ENCODE results near the gene MYLK.

MYLK gene

DNA sequence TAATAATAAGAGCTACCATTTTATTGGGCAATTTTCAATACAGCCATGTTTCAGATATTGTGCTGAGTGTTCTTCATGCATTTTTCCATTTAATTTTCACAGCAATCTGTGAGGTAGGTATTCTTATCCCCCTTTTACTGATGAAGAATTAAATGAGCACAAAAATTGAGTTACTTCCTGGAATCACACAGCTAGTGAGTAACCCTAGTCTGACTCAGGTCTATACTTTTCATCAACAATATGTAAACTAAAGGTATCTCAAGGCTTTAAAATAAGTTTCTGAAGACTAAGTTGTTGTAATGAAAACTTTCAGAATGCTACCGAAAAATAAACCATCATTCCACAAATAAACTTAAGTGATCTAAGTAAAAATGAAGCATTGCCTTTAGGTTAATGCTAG, 321.6 kb downstream of the MYLK start:
- Histone ChIP-seq H3K27me3 (ENCODE audit: control insufficient read depth, insufficient read depth, low read length) (no peaks in the 10 kb centered on the region), H3K9ac (ENCODE audit: low read length) (no peak overlapping the region)

GRCh38 chr3:123561188-123561587, 322.9 kb downstream of the MYLK start:
- Histone ChIP-seq H3K27me3 (ENCODE audit: control insufficient read depth, insufficient read depth, low read length) (no peaks in the 10 kb centered on the region), H3K4me3 (ENCODE audit: low read length) (no peak overlapping the region), H3K9ac (ENCODE audit: low read length) (no peak overlapping the region), H3K36me3 (ENCODE audit: control insufficient read depth, insufficient read depth, low read length) (no peaks in the 10 kb centered on the region), H3K4me1 (ENCODE audit: control insufficient read depth, insufficient read depth, low read length) (no peaks in the 10 kb centered on the region), H3K9me3 (ENCODE audit: control insufficient read depth, low read length) (no peaks in the 10 kb centered on the region)

More for the DNA sequence above, 321.6 kb downstream of the MYLK start:
- no peaks in the 10 kb centered on the region for H3K9me3 ChIP-seq (ENCODE audit: control insufficient read depth, low read length)
- H3K36me3 ChIP-seq (ENCODE audit: control insufficient read depth, insufficient read depth, low read length): no peaks in the 10 kb centered on the region
- no peak overlapping the region for H3K4me3 ChIP-seq (ENCODE audit: low read length)
- no peaks in the 10 kb centered on the region for H3K4me1 ChIP-seq (ENCODE audit: control insufficient read depth, insufficient read depth, low read length)
